Measurements from ENCODE around the gene IFNW1.
"Not testable (repeated sequence)": the region's sequence is repeated elsewhere in the genome, so short reads cannot be mapped to it uniquely, and the experiment has no call there.

Gene IFNW1

DNA sequence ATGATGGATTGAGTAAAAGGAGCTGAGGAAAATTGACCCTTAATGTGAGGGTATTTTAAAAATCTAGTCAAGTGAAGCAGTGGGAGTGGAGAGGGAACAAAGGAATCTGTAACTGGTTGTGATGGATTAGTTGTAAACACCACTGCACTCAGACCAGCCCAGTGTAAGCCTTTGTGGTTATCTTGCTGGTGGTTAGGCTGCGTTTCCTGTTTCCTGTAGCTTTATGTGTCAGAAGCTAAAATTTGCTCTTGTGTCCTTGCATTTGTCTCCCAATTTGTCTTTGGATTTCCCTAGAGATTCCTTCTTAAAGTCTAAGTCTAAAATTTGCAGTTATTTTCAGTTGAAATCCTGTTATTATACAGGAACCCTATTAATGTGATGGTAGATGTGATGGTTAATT is 18.5 kb upstream of the IFNW1 start:
- DNase-seq (ENCODE audit: low read depth): no peak
- no peak for TF ChIP-seq CTCF (conservative IDR thresholded peaks at IDR 0.05; ENCODE audit: low read length)
- H3K4me3 ChIP-seq (ENCODE audit: low read length): no peak overlapping the region

DNA sequence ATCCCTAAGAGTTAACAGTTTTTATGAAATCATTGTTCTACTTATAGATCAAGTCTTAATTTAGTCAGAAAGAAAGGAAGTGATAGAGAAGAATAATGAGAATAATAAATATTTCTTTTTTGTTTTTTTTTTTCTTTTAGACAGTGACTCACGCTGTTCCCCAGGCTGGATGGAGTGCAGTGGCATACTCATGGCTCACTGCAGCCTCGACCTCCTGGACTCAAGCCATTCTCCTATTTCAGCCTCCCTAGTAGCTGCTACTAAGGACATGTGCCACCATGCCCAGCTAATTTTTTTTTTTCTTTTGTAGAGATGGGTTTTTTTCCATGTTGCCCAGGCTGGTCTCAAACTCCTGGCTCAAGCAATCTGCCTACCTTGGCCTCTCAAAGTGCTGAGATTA is 13.9 kb upstream of the IFNW1 start:
- no peak overlapping the region for H3K4me3 ChIP-seq (ENCODE audit: low read length)
- no peak for TF ChIP-seq CTCF (conservative IDR thresholded peaks at IDR 0.05; ENCODE audit: low read length)
- no peak for DNase-seq (ENCODE audit: low read depth)

- no peak for TF ChIP-seq CTCF (conservative IDR thresholded peaks at IDR 0.05; ENCODE audit: low read length)
- no peak overlapping the region for H3K4me3 ChIP-seq (ENCODE audit: low read length)
- no peak for DNase-seq (ENCODE audit: low read depth)
Observed at GRCh38 chr9:21154018-21154608, 12.5 kb upstream of the IFNW1 start.

- no peak overlapping the region for H3K4me3 ChIP-seq (ENCODE audit: low read length)
- no peak for DNase-seq (ENCODE audit: low read depth)
- TF ChIP-seq CTCF (conservative IDR thresholded peaks at IDR 0.05; ENCODE audit: low read length): no peak
Observed at GRCh38 chr9:21153336-21154017, 11.8 kb upstream of the IFNW1 start.

- TF ChIP-seq CTCF (conservative IDR thresholded peaks at IDR 0.05; ENCODE audit: low read length): no peak
- no peak for DNase-seq (ENCODE audit: low read depth)
Observed at GRCh38 chr9:21144603-21145002, 3.0 kb upstream of the IFNW1 start.

GRCh38 chr9:21137020-21137419 is 4.6 kb downstream of the IFNW1 start:
- H3K4me3 ChIP-seq (ENCODE audit: low read length): no peak overlapping the region
- no peak for DNase-seq (ENCODE audit: low read depth)
- no peak for TF ChIP-seq CTCF (conservative IDR thresholded peaks at IDR 0.05; ENCODE audit: low read length)

More at GRCh38 chr9:21144603-21145002, 3.0 kb upstream of the IFNW1 start:
- no peak overlapping the region for H3K4me3 ChIP-seq (ENCODE audit: low read length)

- H3K4me3 ChIP-seq (ENCODE audit: low read length): no peak overlapping the region
- DNase-seq (ENCODE audit: low read depth): no peak
- no peak for TF ChIP-seq CTCF (conservative IDR thresholded peaks at IDR 0.05; ENCODE audit: low read length)
Observed at GRCh38 chr9:21135736-21136135, 5.9 kb downstream of the IFNW1 start.

- not testable (repeated sequence) for H3K4me3 ChIP-seq (ENCODE audit: low read length); DNase-seq (ENCODE audit: low read depth)
Observed at GRCh38 chr9:21128186-21128585, 13.4 kb downstream of the IFNW1 start.
